ENCODE measurements around the gene OR5A2.
"Not testable (repeated sequence)": the region's sequence is repeated elsewhere in the genome, so short reads cannot be mapped to it uniquely, and the experiment has no call there.

The OR5A2 gene

DNA sequence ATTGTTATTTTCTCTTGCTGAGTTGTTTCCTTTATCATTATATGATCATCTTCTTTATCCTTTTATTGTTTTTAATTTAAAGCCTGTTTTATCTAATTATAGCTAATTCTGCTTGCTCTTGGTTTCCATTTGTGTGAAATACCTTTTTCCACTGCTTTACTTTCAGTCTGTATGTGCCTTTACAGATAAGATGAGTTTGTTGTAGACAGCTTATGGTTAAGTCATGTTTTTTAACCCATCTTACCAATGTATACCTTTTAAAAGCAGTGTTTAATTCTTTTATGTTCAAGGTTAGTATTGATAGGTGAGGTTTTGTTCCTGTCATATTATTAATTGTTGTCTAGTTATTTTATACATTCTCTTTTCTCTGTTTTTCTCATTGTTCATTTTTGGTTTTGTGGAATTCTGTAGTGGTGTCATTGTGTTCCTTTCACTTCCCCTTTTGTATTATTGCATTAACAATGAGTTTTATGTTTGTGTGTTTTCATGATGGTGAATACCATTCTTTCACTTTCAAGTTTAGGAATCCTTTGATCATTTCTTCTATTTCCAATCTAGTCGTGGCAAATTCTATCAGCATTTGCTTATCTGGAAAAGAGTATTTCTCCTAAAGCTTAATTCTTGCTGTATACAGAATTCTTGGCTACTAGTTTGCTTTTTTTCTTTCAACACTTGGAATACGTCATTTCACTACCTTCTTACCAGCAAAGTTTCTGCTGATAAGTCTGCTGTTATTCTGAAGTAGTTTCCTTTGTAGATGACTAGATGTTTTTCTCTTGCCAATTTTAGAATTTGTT lies 45.8 kb downstream of the OR5A2 start:
- DNase-seq = no peak

DNA sequence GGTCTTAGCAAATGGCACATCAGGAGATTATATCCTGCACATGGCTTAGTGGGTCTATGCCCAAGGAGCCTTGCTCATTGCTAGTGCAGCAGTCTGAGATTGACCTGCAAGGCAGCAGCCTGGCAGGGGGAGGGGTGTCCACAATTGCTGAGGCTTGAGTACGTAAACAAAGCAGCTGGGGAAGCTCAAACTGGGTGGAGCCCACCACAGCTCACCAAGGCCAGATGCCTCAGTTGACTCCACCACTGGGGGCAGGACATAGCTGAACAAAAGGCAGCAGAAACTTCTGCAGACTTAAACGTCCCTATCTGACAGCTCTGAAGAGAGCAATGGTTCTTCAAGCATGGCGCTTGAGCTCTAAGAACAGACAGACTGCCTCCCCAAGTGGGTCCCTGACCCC lies 53.9 kb downstream of the OR5A2 start:
- DNase-seq = not testable (repeated sequence)

DNA sequence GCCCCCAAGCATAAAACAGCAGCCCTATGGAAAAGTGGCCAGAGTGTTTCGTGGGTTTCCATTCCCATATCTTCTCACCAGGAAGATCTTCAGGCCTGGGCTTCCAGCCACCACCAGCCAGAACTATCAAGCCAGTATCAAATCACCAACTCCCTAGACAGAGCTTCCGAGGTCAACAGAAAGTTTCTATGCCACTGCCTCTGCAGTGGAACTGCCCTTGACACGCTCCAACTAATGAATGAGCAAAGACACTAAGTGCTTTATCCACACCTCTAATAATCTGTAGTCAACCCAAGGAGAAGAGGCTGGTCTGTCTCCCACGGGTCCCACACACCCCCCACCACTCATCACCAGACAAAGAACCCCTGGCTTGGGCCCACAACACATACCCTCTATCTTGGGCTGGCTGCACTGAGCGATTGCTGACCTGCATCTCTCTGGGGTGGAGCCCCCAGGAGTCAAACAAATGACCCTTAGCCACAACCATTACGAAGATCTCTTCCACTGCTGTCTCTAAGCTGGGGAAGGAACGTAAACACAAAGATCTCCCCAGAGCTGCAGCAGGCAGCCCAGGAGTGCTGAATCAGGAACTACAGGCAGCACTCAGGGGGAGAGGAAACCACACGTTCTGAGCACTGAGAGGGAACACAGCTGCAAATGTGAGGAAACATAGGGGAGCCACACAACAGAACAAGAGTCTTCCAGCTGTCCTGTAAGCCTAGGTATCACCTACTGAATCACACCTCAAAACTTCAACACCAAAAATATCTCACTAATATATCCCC lies 57.8 kb downstream of the OR5A2 start:
- DNase-seq = no peak

All from amniotic stem cell (primary cell).